Liver (tissue), 9 donors: ENCODE results near the gene GIPC1. TPM values are rescaled to one million over a fixed set of nuclear protein-coding genes. Genes with fewer than 3 reads are reported as not detected.

Source experiments
- DNase-seq: peaks from one replicate; pipeline ENCODE4 v3.0.0-alpha.2; 2017; ENCODE audit warnings: low spot score
- H3K27ac ChIP-seq, 2 donors: one replicate each; pipeline ENCODE4 v1.7.0; 2013; ENCODE audit warnings: inconsistent platforms in 2 of 2, low read length in 2 of 2, control low read depth in 1 of 2, low read depth in 1 of 2, mild to moderate bottlenecking in 1 of 2
- H3K27me3 ChIP-seq, 4 donors: one replicate each; pipeline versions ENCODE4 v1.6.1 to v1.7.0; 2013; ENCODE audit warnings: low read length in 3 of 4, inconsistent platforms in 1 of 4, mild to moderate bottlenecking in 1 of 4, moderate library complexity in 1 of 4; ENCODE audit not compliant: control insufficient read depth in 4 of 4, insufficient read depth in 4 of 4
- H3K36me3 ChIP-seq, 4 donors: one replicate each; pipeline versions ENCODE4 v1.6.1 to v1.7.0; 2013; ENCODE audit warnings: low read length in 3 of 4, mild to moderate bottlenecking in 3 of 4, low read depth in 1 of 4, moderate library complexity in 1 of 4; ENCODE audit not compliant: control insufficient read depth in 4 of 4, insufficient read depth in 3 of 4
- H3K4me1 ChIP-seq, 4 donors: one replicate each; pipeline versions ENCODE4 v1.6.1 to v1.7.0; 2013; ENCODE audit warnings: low read length in 3 of 4, mild to moderate bottlenecking in 3 of 4, moderate library complexity in 1 of 4; ENCODE audit not compliant: control insufficient read depth in 4 of 4, insufficient read depth in 4 of 4
- H3K4me3 ChIP-seq, 3 donors: one replicate each; pipeline versions ENCODE4 v1.6.1 to v1.7.0; 2013; ENCODE audit warnings: low read length in 3 of 3, control low read depth in 1 of 3, low read depth in 1 of 3, mild to moderate bottlenecking in 1 of 3
- H3K9ac ChIP-seq, 2 donors: one replicate each; pipeline ENCODE4 v1.7.0; 2013; ENCODE audit warnings: low read length in 2 of 2, mild to moderate bottlenecking in 2 of 2, moderate library complexity in 2 of 2, control low read depth in 1 of 2, low read depth in 1 of 2
- H3K9me3 ChIP-seq, 4 donors: one replicate each; pipeline versions ENCODE4 v1.6.1 to v1.7.0; 2013; ENCODE audit warnings: low read length in 3 of 4; ENCODE audit not compliant: control insufficient read depth in 4 of 4
- ATF3 ChIP-seq: IDR thresholded peaks from 2 replicates; pipeline ENCODE4 v1.6.1; 2016; ENCODE audit warnings: antibody characterized with exemption
- FOXA1 ChIP-seq: IDR thresholded peaks from 2 replicates; pipeline ENCODE4 v1.6.1; 2016; ENCODE audit warnings: antibody characterized with exemption
- FOXA2 ChIP-seq: IDR thresholded peaks from 2 replicates; pipeline ENCODE4 v1.6.1; 2016; ENCODE audit warnings: antibody characterized with exemption
- HNF4A ChIP-seq, 2 donors: conservative IDR thresholded peaks; 2 replicates each; pipeline ENCODE4 v1.6.1; 2016; ENCODE audit warnings: antibody characterized with exemption in 2 of 2, mild to moderate bottlenecking in 2 of 2
- HNF4G ChIP-seq: IDR thresholded peaks from 2 replicates; pipeline ENCODE4 v1.6.1; 2016; ENCODE audit warnings: antibody characterized with exemption
- JUND ChIP-seq, 2 donors: IDR thresholded peaks; 2 replicates each; pipeline ENCODE4 v1.6.1; 2016; ENCODE audit warnings: antibody characterized with exemption in 2 of 2
- RXRA ChIP-seq, 2 donors: IDR thresholded peaks; 2 replicates each; pipeline ENCODE4 v1.6.1; 2017 to 2018; ENCODE audit warnings: antibody characterized with exemption in 2 of 2, mild to moderate bottlenecking in 1 of 2
- SP1 ChIP-seq: IDR thresholded peaks from 2 replicates; pipeline ENCODE4 v1.6.1; 2018; ENCODE audit warnings: antibody characterized with exemption, mild to moderate bottlenecking
- TAF1 ChIP-seq: conservative IDR thresholded peaks from 2 replicates; pipeline ENCODE4 v1.6.1; 2016; ENCODE audit warnings: antibody characterized with exemption, mild to moderate bottlenecking
- YY1 ChIP-seq: IDR thresholded peaks from 2 replicates; pipeline ENCODE4 v1.6.1; 2016; ENCODE audit warnings: antibody characterized with exemption, mild to moderate bottlenecking
- WGBS: extraction: QIAGEN DNeasy Blood & Tissue Kit; methylation state at CpG from one replicate; pipeline ENCODE4 v1.1.7; 2013; 5-methylcytosine and 5-hydroxymethylcytosine counted together
- polyA plus RNA-seq, 2 donors: library from polyadenylated mRNA; stranded (reverse) in 1 of 2; unstranded in 1 of 2; fragments of 200-250 nt in 1 of 2; fragments of >200 nt in 1 of 2; fragmentation: Nextera tagmentation in 1 of 2; extraction: Ambion mirVana in 1 of 2; gene quantifications; one replicate each; pipeline versions ENCODE4 v1.2.1 to v1.2.3, GENCODE V29; 2013 to 2015
- total RNA-seq, 2 donors: library from RNA; depleted of rRNA; stranded (reverse); fragments of >200 nt; gene quantifications; one replicate each; pipeline ENCODE4 v1.2.3, GENCODE V29; 2014
- TF ChIP-seq, protein P1 (sequence below): fragments of 150-350 bp; IDR thresholded peaks from 2 replicates; pipeline ENCODE4 v1.5.1; 2017; ENCODE audit warnings: improper control_type of control experiment, low read depth, low read length; ENCODE audit not compliant: missing input control
- TF ChIP-seq, protein P2 (sequence below): IDR thresholded peaks from 2 replicates; pipeline ENCODE4 v1.6.1; 2016; ENCODE audit warnings: antibody characterized with exemption
- TF ChIP-seq, protein P3 (sequence below): IDR thresholded peaks from 2 replicates; pipeline ENCODE4 v1.6.1; 2016; ENCODE audit warnings: antibody characterized with exemption, mild to moderate bottlenecking
- donor health status: healthy.
- donor health status: healthy.
- donor health status: healthy.
- donor health status: healthy.
- donor health status: healthy.

GIPC1 gene
- total and polyA plus RNA-seq, 4 donors: 18.4 to 34.5 (median 25.5) TPM

- Histone ChIP-seq H3K36me3 (peaks cover 9 to 21% (median 15%) of the 10 kb centered on the region in 4 donors), H3K4me3 (no peak overlapping the region), H3K9ac (no peak overlapping the region), H3K27me3 (no peaks in the 10 kb centered on the region), H3K4me1 (peaks cover 1 to 22% (median 11%) of the 10 kb centered on the region in 4 donors), H3K27ac (no peak overlapping the region), H3K9me3 (no peaks in the 10 kb centered on the region)
- DNase-seq: no peak
- TF ChIP-seq YY1 (no peak), HNF4A (conservative IDR thresholded peaks at IDR 0.05) (no peak), JUND (IDR thresholded peaks at IDR 0.05) (no peak)
- 75% methylated on average over 9 of the region's 9 CpGs for WGBS
Observed at GRCh38 chr19:14439014-14439413, 56.9 kb downstream of the GIPC1 start.

- Histone ChIP-seq H3K4me3 (no peak overlapping the region), H3K4me1 (peaks cover 5 to 31% (median 17%) of the 10 kb centered on the region in 4 donors), H3K36me3 (peaks cover 0 to 9% (median 5%) of the 10 kb centered on the region in 4 donors), H3K9ac (no peak overlapping the region), H3K27me3 (no peaks in the 10 kb centered on the region), H3K9me3 (no peaks in the 10 kb centered on the region), H3K27ac (no peak overlapping the region)
- TF ChIP-seq FOXA1 (no peak), FOXA2 (no peak), JUND (IDR thresholded peaks at IDR 0.05) (no peak)
- no peak for DNase-seq
- WGBS: 91% methylated on average over 7 of the region's 7 CpGs
Observed at GRCh38 chr19:14437578-14438140, 58.3 kb downstream of the GIPC1 start.

- no peak for DNase-seq
- H3K9ac ChIP-seq: no peak overlapping the region
- TF ChIP-seq RXRA (IDR thresholded peaks at IDR 0.05) (no peak), YY1 (no peak), ATF3 (no peak), HNF4G (no peak), SP1 (no peak), HNF4A (conservative IDR thresholded peaks at IDR 0.05) (no peak), TAF1 (no peak)
- TF ChIP-seq, protein P1, sequence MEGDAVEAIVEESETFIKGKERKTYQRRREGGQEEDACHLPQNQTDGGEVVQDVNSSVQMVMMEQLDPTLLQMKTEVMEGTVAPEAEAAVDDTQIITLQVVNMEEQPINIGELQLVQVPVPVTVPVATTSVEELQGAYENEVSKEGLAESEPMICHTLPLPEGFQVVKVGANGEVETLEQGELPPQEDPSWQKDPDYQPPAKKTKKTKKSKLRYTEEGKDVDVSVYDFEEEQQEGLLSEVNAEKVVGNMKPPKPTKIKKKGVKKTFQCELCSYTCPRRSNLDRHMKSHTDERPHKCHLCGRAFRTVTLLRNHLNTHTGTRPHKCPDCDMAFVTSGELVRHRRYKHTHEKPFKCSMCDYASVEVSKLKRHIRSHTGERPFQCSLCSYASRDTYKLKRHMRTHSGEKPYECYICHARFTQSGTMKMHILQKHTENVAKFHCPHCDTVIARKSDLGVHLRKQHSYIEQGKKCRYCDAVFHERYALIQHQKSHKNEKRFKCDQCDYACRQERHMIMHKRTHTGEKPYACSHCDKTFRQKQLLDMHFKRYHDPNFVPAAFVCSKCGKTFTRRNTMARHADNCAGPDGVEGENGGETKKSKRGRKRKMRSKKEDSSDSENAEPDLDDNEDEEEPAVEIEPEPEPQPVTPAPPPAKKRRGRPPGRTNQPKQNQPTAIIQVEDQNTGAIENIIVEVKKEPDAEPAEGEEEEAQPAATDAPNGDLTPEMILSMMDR: no peak
- TF ChIP-seq, protein P2, sequence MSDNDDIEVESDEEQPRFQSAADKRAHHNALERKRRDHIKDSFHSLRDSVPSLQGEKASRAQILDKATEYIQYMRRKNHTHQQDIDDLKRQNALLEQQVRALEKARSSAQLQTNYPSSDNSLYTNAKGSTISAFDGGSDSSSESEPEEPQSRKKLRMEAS: no peak
- TF ChIP-seq, protein P3, sequence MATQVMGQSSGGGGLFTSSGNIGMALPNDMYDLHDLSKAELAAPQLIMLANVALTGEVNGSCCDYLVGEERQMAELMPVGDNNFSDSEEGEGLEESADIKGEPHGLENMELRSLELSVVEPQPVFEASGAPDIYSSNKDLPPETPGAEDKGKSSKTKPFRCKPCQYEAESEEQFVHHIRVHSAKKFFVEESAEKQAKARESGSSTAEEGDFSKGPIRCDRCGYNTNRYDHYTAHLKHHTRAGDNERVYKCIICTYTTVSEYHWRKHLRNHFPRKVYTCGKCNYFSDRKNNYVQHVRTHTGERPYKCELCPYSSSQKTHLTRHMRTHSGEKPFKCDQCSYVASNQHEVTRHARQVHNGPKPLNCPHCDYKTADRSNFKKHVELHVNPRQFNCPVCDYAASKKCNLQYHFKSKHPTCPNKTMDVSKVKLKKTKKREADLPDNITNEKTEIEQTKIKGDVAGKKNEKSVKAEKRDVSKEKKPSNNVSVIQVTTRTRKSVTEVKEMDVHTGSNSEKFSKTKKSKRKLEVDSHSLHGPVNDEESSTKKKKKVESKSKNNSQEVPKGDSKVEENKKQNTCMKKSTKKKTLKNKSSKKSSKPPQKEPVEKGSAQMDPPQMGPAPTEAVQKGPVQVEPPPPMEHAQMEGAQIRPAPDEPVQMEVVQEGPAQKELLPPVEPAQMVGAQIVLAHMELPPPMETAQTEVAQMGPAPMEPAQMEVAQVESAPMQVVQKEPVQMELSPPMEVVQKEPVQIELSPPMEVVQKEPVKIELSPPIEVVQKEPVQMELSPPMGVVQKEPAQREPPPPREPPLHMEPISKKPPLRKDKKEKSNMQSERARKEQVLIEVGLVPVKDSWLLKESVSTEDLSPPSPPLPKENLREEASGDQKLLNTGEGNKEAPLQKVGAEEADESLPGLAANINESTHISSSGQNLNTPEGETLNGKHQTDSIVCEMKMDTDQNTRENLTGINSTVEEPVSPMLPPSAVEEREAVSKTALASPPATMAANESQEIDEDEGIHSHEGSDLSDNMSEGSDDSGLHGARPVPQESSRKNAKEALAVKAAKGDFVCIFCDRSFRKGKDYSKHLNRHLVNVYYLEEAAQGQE: no peak
- H3K36me3 ChIP-seq: no peaks in the 10 kb centered on the region
- 74% methylated on average over 17 of the region's 17 CpGs for WGBS
- no peaks in the 10 kb centered on the region for H3K9me3 ChIP-seq
- H3K4me1 ChIP-seq: peaks cover 6 to 36% (median 19%) of the 10 kb centered on the region in 4 donors
- no peaks in the 10 kb centered on the region for H3K27me3 ChIP-seq
- peak overlapping the region; percentile 14 to 27 for H3K27ac ChIP-seq
- no peak overlapping the region for H3K4me3 ChIP-seq
Observed at GRCh38 chr19:14435320-14436050, 60.4 kb downstream of the GIPC1 start.
